Chondrocyte (in vitro differentiated cells): Measurements from ENCODE around the gene CFTR. TPM values are rescaled to one million over a fixed set of nuclear protein-coding genes. Genes with fewer than 3 reads are reported as not detected.

Experiments
- DNase-seq: peaks from one replicate; pipeline ENCODE4 v3.0.0; 2021; ENCODE audit warnings: mixed read lengths, low spot score
- H3K27ac Mint-ChIP-seq: one replicate; pipeline ENCODE4 v1.8.0; 2021; ENCODE audit warnings: mild to moderate bottlenecking, moderate library complexity, mixed read lengths; ENCODE audit not compliant: unreplicated experiment
- H3K27me3 Mint-ChIP-seq: 2 replicates; pipeline ENCODE4 v1.8.0; 2021; ENCODE audit warnings: low read depth, mixed read lengths
- H3K36me3 Mint-ChIP-seq: 2 replicates; pipeline ENCODE4 v1.8.0; 2021; ENCODE audit warnings: low read depth, mixed read lengths
- H3K4me1 Mint-ChIP-seq: 2 replicates; pipeline ENCODE4 v1.8.0; 2021; ENCODE audit warnings: low read depth, mild to moderate bottlenecking, mixed read lengths
- H3K4me3 Mint-ChIP-seq: one replicate; pipeline ENCODE4 v1.8.0; 2021; ENCODE audit warnings: mild to moderate bottlenecking, moderate library complexity, mixed read lengths; ENCODE audit not compliant: unreplicated experiment
- H3K9me3 Mint-ChIP-seq: 2 replicates; pipeline ENCODE4 v1.8.0; 2021; ENCODE audit warnings: low read depth, mixed read lengths
- total RNA-seq: library from RNA; stranded (reverse); gene quantifications from 3 replicates; pipeline ENCODE4 v1.2.1, GENCODE V29; 2021
- TF ChIP-seq, protein P1 (sequence below): fragments of 200-600 bp; sonication (generic); IDR thresholded peaks from 2 replicates; pipeline ENCODE4 v1.5.0; 2021; ENCODE audit warnings: antibody characterized with exemption, mild to moderate bottlenecking, moderate library complexity

CFTR gene
- total RNA-seq, 1 donor from 2014 or later = not detected

DNA sequence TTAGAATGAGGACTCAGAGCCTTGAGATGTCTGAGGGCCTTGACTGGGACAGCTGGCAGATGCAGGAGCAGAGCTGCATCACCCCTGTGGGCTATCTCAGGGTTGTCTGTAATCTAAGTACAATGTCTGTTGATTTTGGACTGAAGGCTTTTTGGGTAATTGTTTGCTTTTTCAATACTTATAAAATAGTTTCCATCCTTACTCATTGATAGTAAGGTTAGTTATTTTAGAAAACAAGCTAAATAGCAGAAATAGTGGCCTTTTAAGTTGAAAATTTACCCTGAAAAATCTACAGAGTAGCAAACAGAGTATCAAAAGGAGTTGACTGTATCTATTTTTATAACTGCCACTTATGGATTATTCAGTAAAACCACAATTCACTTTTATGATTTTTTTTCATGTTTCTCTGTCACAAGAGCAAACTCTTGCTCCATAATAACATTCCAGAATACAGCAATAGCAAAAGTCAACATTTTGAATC is 179.7 kb downstream of the CFTR start:
- Mint-ChIP-seq H3K27me3 (no peaks in the 10 kb centered on the region), H3K4me1 (peaks cover 7% of the 10 kb centered on the region), H3K27ac (no peak overlapping the region), H3K36me3 (no peaks in the 10 kb centered on the region), H3K4me3 (no peak overlapping the region), H3K9me3 (peaks cover 4% of the 10 kb centered on the region)
- TF ChIP-seq, protein P1, sequence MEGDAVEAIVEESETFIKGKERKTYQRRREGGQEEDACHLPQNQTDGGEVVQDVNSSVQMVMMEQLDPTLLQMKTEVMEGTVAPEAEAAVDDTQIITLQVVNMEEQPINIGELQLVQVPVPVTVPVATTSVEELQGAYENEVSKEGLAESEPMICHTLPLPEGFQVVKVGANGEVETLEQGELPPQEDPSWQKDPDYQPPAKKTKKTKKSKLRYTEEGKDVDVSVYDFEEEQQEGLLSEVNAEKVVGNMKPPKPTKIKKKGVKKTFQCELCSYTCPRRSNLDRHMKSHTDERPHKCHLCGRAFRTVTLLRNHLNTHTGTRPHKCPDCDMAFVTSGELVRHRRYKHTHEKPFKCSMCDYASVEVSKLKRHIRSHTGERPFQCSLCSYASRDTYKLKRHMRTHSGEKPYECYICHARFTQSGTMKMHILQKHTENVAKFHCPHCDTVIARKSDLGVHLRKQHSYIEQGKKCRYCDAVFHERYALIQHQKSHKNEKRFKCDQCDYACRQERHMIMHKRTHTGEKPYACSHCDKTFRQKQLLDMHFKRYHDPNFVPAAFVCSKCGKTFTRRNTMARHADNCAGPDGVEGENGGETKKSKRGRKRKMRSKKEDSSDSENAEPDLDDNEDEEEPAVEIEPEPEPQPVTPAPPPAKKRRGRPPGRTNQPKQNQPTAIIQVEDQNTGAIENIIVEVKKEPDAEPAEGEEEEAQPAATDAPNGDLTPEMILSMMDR = no peak
- no peak for DNase-seq

DNA sequence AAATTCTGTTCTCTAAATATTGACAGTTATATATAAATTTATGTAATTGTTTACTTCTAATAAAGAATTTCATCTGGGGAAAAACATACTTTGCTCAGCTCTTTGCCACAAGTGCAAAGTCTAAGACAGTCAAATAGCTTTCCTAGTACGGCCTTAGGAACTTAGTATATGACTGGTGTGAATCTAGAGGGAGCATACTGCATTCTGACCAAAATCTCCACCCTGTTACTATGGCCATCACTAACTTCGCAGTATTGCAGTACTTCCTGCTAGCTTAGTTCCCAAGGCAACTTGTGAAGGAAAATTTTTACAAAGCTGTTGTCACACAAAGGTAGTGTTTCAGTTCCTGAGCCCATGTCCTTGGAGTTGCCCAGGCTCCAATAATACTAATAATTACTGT is 181.5 kb downstream of the CFTR start:
- TF ChIP-seq, protein P1 = no peak
- Mint-ChIP-seq H3K4me1 (peaks cover 7% of the 10 kb centered on the region), H3K9me3 (peaks cover 4% of the 10 kb centered on the region), H3K4me3 (no peak overlapping the region), H3K27ac (no peak overlapping the region), H3K27me3 (no peaks in the 10 kb centered on the region), H3K36me3 (no peaks in the 10 kb centered on the region)
- DNase-seq = no peak

DNA sequence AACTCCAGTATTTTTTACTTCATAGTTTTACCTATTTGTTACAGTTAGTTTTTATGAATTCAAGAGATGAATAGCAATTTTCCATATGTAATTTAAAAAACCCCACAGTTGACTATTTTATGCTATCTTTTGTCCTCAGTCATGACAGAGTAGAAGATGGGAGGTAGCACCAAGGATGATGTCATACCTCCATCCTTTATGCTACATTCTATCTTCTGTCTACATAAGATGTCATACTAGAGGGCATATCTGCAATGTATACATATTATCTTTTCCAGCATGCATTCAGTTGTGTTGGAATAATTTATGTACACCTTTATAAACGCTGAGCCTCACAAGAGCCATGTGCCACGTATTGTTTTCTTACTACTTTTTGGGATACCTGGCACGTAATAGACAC is 184.2 kb downstream of the CFTR start:
- Mint-ChIP-seq H3K36me3 (no peaks in the 10 kb centered on the region), H3K4me1 (peaks cover 7% of the 10 kb centered on the region), H3K27me3 (no peaks in the 10 kb centered on the region), H3K9me3 (peaks cover 4% of the 10 kb centered on the region), H3K4me3 (no peak overlapping the region), H3K27ac (no peak overlapping the region)
- no peak for DNase-seq
- TF ChIP-seq, protein P1 = no peak

DNA sequence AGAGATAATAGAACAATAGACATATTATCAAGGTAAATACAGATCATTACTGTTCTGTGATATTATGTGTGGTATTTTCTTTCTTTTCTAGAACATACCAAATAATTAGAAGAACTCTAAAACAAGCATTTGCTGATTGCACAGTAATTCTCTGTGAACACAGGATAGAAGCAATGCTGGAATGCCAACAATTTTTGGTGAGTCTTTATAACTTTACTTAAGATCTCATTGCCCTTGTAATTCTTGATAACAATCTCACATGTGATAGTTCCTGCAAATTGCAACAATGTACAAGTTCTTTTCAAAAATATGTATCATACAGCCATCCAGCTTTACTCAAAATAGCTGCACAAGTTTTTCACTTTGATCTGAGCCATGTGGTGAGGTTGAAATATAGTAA is 185.5 kb downstream of the CFTR start:
- Mint-ChIP-seq H3K4me1 (no peaks in the 10 kb centered on the region), H3K27ac (no peak overlapping the region), H3K4me3 (no peak overlapping the region), H3K9me3 (peaks cover 4% of the 10 kb centered on the region), H3K27me3 (no peaks in the 10 kb centered on the region), H3K36me3 (no peaks in the 10 kb centered on the region)
- no peak for DNase-seq
- TF ChIP-seq, protein P1 = no peak

DNA sequence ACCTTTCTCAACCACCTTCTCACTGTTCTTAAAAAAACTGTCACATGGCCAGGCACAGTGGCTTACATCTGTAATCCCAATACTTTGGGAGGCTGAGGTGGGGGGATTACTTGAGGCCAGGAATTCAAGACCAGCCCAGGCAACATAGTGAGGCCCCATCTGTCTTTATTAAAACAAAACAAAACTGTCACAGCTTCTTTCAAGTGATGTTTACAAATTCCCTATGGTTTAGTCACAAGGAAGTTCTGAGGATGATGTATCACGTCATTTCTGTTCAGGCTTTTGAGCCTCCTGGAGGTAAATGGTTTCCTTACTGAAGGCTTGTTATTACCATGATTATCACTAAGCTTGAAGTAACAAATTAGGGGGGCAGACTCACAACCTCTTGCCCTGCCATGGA is 186.2 kb downstream of the CFTR start:
- no peak for DNase-seq
- no peaks in the 10 kb centered on the region for H3K4me1 Mint-ChIP-seq
- H3K27me3 Mint-ChIP-seq = no peaks in the 10 kb centered on the region
- no peaks in the 10 kb centered on the region for H3K36me3 Mint-ChIP-seq
- H3K9me3 Mint-ChIP-seq = peaks cover 4% of the 10 kb centered on the region
- TF ChIP-seq, protein P1 = no peak
- no peak overlapping the region for H3K27ac Mint-ChIP-seq
- no peak overlapping the region for H3K4me3 Mint-ChIP-seq
